ENCODE results near the gene NEDD8.

DNA sequence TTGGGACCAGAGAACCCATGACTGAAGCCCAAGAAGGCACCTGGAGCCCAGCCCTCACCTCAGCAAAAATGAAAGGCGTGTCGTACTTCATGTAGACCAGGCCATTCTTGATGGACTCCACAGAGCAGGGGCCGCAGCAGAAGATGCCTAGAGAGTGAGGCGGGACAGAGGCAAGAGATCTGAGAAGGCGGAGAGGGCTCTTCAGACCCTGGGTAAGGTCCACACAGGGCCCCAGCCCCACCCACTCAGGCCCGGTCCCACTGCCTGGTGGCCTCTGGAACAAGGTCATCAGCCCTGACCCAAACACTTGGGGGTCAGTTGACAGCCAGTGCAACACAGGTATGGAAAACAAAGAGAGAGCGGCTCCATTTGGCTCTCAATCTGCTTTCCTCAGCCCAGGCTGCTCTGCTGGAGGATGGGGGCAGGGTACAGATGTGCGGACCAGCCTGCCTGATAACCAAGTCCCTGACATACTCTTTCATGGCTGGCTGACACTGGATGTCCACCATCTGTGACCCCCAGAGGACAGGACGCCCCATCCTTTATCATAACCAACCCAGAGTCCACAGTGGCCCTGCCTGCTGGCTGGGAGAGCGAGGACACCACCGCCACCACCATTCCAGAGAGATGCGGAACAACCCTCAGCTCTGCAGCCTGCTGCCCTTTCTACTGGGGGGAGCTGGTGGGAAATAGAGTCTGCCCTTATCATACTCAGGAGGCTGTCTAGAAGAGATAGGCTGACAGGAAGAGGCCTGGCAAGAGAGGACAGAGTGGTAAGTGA lies 24.0 kb upstream of the NEDD8 start:
- TF ChIP-seq, protein P1, sequence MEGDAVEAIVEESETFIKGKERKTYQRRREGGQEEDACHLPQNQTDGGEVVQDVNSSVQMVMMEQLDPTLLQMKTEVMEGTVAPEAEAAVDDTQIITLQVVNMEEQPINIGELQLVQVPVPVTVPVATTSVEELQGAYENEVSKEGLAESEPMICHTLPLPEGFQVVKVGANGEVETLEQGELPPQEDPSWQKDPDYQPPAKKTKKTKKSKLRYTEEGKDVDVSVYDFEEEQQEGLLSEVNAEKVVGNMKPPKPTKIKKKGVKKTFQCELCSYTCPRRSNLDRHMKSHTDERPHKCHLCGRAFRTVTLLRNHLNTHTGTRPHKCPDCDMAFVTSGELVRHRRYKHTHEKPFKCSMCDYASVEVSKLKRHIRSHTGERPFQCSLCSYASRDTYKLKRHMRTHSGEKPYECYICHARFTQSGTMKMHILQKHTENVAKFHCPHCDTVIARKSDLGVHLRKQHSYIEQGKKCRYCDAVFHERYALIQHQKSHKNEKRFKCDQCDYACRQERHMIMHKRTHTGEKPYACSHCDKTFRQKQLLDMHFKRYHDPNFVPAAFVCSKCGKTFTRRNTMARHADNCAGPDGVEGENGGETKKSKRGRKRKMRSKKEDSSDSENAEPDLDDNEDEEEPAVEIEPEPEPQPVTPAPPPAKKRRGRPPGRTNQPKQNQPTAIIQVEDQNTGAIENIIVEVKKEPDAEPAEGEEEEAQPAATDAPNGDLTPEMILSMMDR (conservative IDR thresholded peaks at IDR 0.05 in 1 of 2, IDR thresholded peaks at IDR 0.05 in 1 of 2; ENCODE audit: low read depth in 1 of 2, low read length in 2 of 2): no peak
- TF ChIP-seq EZH2 (IDR thresholded peaks at IDR 0.05; ENCODE audit: low read length, missing control alignments): no peak

All from fibroblast of lung (primary cell).